CD8-positive, alpha-beta memory T cell (primary cell): Measurements from ENCODE around the gene KCNT2. TPM values are rescaled to one million over a fixed set of nuclear protein-coding genes. Genes with fewer than 3 reads are reported as not detected.

Experiments used
- CTCF ChIA-PET: fragments of 350-600 bp; sonication (Branson Sonifier 250); formaldehyde crosslinking; loops from one replicate; lab custom pipeline; 2021; ENCODE audit warnings: antibody characterized with exemption; lab: Charles Lee
- POLR2A ChIA-PET: fragments of 350-600 bp; sonication (Branson Sonifier 250); formaldehyde crosslinking; loops from one replicate; lab custom pipeline; 2021; ENCODE audit warnings: antibody characterized with exemption; lab: Charles Lee
- DNase-seq, 5 donors: peaks; one replicate each; pipeline versions ENCODE4 v3.0.0 to v3.0.0-alpha.2; 2020 to 2022; ENCODE audit warnings: mixed read lengths in 1 of 5
- H3K27ac ChIP-seq: one replicate; pipeline ENCODE4 v1.7.0; 2013; ENCODE audit warnings: low read depth, mild to moderate bottlenecking, low read length, moderate library complexity
- H3K27me3 ChIP-seq: 2 replicates; pipeline ENCODE4 v1.7.0; 2013; ENCODE audit warnings: low read length, mild to moderate bottlenecking; ENCODE audit not compliant: insufficient read depth, poor library complexity, severe bottlenecking
- H3K36me3 ChIP-seq: 2 replicates; pipeline ENCODE4 v1.7.0; 2013; ENCODE audit warnings: mild to moderate bottlenecking, low read length, moderate library complexity; ENCODE audit not compliant: insufficient read depth
- H3K4me1 ChIP-seq: 2 replicates; pipeline ENCODE4 v1.7.0; 2013; ENCODE audit warnings: mild to moderate bottlenecking, low read length, moderate library complexity; ENCODE audit not compliant: insufficient read depth
- H3K4me3 ChIP-seq: 2 replicates; pipeline ENCODE4 v1.7.0; 2013; ENCODE audit warnings: mild to moderate bottlenecking, low read length
- H3K9me3 ChIP-seq: 2 replicates; pipeline ENCODE4 v1.7.0; 2013; ENCODE audit warnings: mild to moderate bottlenecking, low read length
- H3K27ac Mint-ChIP-seq, 8 donors: one replicate each; pipeline ENCODE4 v1.8.0; 2020 to 2021; ENCODE audit warnings: mixed read lengths in 8 of 8, mild to moderate bottlenecking in 6 of 8, inconsistent platforms in 3 of 8, moderate library complexity in 3 of 8
- H3K27me3 Mint-ChIP-seq, 2 donors: one replicate each; pipeline ENCODE4 v1.8.0; 2020 to 2021; ENCODE audit warnings: mixed read lengths in 2 of 2, mild to moderate bottlenecking in 1 of 2, moderate library complexity in 1 of 2
- H3K36me3 Mint-ChIP-seq, 3 donors: one replicate each; pipeline ENCODE4 v1.8.0; 2020 to 2021; ENCODE audit warnings: mixed read lengths in 3 of 3, inconsistent platforms in 1 of 3, mild to moderate bottlenecking in 1 of 3
- H3K4me1 Mint-ChIP-seq, 3 donors: one replicate each; pipeline ENCODE4 v1.8.0; 2020 to 2021; ENCODE audit warnings: mixed read lengths in 3 of 3, inconsistent platforms in 1 of 3, mild to moderate bottlenecking in 1 of 3
- H3K4me3 Mint-ChIP-seq, 7 donors: one replicate each; pipeline ENCODE4 v1.8.0; 2020 to 2021; ENCODE audit warnings: mixed read lengths in 7 of 7, mild to moderate bottlenecking in 6 of 7, moderate library complexity in 4 of 7, inconsistent platforms in 2 of 7
- H3K9me3 Mint-ChIP-seq, 5 donors: one replicate each; pipeline ENCODE4 v1.8.0; 2020 to 2022; ENCODE audit warnings: mixed read lengths in 5 of 5, mild to moderate bottlenecking in 3 of 5, moderate library complexity in 2 of 5, inconsistent platforms in 1 of 5
- polyA plus RNA-seq: library from polyadenylated mRNA; unstranded; fragments of 300-500 nt; fragmentation: Illumina TruSeq; gene quantifications from one replicate; pipeline ENCODE4 v1.2.3, GENCODE V29; 2021
- total RNA-seq, 2 experiments: library from RNA; stranded (reverse); gene quantifications; one replicate each; pipeline ENCODE4 v1.2.3, GENCODE V29; 2021

KCNT2 gene
- total and polyA plus RNA-seq, 3 experiments from 2014 or later, result not detected

GRCh38 chr1:196546272-196547111, 61.7 kb downstream of the KCNT2 start:
- H3K4me3 Mint-ChIP-seq, result no peak overlapping the region
- POLR2A ChIA-PET, result no interaction called here
- H3K27me3 ChIP-seq, result no peaks in the 10 kb centered on the region
- H3K9me3 Mint-ChIP-seq, result peaks cover 0 to 10% (median 2%) of the 10 kb centered on the region in 5 donors
- no peaks in the 10 kb centered on the region for H3K4me1 ChIP-seq
- H3K9me3 ChIP-seq, result no peaks in the 10 kb centered on the region
- no peak overlapping the region for H3K4me3 ChIP-seq
- no peaks in the 10 kb centered on the region for H3K4me1 Mint-ChIP-seq
- no peaks in the 10 kb centered on the region for H3K36me3 Mint-ChIP-seq
- CTCF ChIA-PET, result no interaction called here
- no peak overlapping the region for H3K27ac Mint-ChIP-seq
- H3K36me3 ChIP-seq, result no peaks in the 10 kb centered on the region
- H3K27ac ChIP-seq, result no peak overlapping the region
- no peaks in the 10 kb centered on the region for H3K27me3 Mint-ChIP-seq
- no peak for DNase-seq

GRCh38 chr1:196545222-196545621, 63.0 kb downstream of the KCNT2 start:
- no peak for DNase-seq
- Mint-ChIP-seq H3K27me3 (no peaks in the 10 kb centered on the region), H3K27ac (no peak overlapping the region), H3K9me3 (peaks cover 0 to 10% (median 0%) of the 10 kb centered on the region in 5 donors), H3K4me3 (no peak overlapping the region), H3K4me1 (no peaks in the 10 kb centered on the region), H3K36me3 (no peaks in the 10 kb centered on the region)
- CTCF ChIA-PET, result no interaction called here
- no peak overlapping the region for H3K27ac ChIP-seq
- POLR2A ChIA-PET, result no interaction called here
- H3K4me3 ChIP-seq, result no peak overlapping the region
- H3K4me1 ChIP-seq, result no peaks in the 10 kb centered on the region
- no peaks in the 10 kb centered on the region for H3K9me3 ChIP-seq
- no peaks in the 10 kb centered on the region for H3K27me3 ChIP-seq
- no peaks in the 10 kb centered on the region for H3K36me3 ChIP-seq

DNA sequence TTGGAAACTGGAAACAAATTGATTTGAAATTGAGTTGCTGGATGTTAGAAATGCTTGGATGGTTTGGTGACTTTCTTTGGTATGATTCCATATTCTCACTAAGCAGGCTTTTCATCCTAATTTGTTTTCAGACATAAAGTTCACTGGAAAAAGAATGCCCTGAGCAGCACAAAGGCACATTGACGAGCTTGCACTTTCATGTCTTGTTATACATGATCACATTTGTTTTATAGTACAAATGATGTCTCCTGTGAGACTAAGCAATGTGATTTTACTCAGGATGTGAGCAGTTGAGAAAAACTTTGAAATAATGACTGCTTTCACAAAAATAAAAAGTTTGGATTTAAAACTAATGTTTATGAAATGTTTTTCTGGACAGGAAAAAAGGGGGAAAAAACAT, 63.6 kb downstream of the KCNT2 start:
- Histone ChIP-seq H3K4me3 (no peak overlapping the region), H3K36me3 (no peaks in the 10 kb centered on the region), H3K4me1 (no peaks in the 10 kb centered on the region), H3K9me3 (no peaks in the 10 kb centered on the region), H3K27ac (no peak overlapping the region), H3K27me3 (no peaks in the 10 kb centered on the region)
- H3K4me3 Mint-ChIP-seq, result no peak overlapping the region
- no peaks in the 10 kb centered on the region for H3K27me3 Mint-ChIP-seq
- H3K4me1 Mint-ChIP-seq, result no peaks in the 10 kb centered on the region
- POLR2A ChIA-PET, result no interaction called here
- no peak for DNase-seq
- peaks cover 0 to 10% (median 0%) of the 10 kb centered on the region in 5 donors for H3K9me3 Mint-ChIP-seq
- no peak overlapping the region for H3K27ac Mint-ChIP-seq
- CTCF ChIA-PET, result no interaction called here
- H3K36me3 Mint-ChIP-seq, result no peaks in the 10 kb centered on the region

- Mint-ChIP-seq H3K36me3 (no peaks in the 10 kb centered on the region), H3K4me1 (no peaks in the 10 kb centered on the region), H3K27ac (no peak overlapping the region), H3K9me3 (peaks cover 0 to 10% (median 0%) of the 10 kb centered on the region in 5 donors), H3K27me3 (no peaks in the 10 kb centered on the region), H3K4me3 (no peak overlapping the region)
- no peak overlapping the region for H3K4me3 ChIP-seq
- H3K4me1 ChIP-seq, result no peaks in the 10 kb centered on the region
- H3K27ac ChIP-seq, result no peak overlapping the region
- no peaks in the 10 kb centered on the region for H3K9me3 ChIP-seq
- no peaks in the 10 kb centered on the region for H3K36me3 ChIP-seq
- POLR2A ChIA-PET, result no interaction called here
- no peak for DNase-seq
- H3K27me3 ChIP-seq, result no peaks in the 10 kb centered on the region
- CTCF ChIA-PET, result no interaction called here
Measured at GRCh38 chr1:196543833-196544232, 64.4 kb downstream of the KCNT2 start.

- no peaks in the 10 kb centered on the region for H3K9me3 ChIP-seq
Measured at GRCh38 chr1:196538473-196538872, 69.8 kb downstream of the KCNT2 start.

DNA sequence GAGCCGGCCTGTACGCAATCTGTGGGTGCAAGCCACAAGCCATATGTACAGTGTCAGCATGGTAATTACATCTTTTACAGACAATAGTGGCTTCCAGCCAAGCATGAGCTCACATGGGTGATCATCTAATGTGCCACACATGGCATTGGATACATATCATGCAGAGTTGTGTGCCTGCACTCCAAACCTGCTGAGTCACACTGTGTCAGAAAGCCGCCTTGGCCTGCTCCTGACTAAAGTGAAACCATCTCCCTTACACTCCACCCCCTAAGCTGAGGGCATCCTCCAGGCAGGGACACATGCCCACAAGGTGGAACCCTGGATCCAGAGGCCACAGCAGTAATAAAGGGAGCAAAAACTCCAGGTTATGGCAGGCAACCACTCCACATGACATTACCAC, 72.5 kb downstream of the KCNT2 start:
- H3K9me3 Mint-ChIP-seq, result peaks cover 0 to 16% (median 5%) of the 10 kb centered on the region in 5 donors
- Histone ChIP-seq H3K27me3 (no peaks in the 10 kb centered on the region), H3K36me3 (no peaks in the 10 kb centered on the region), H3K4me3 (no peak overlapping the region), H3K9me3 (no peaks in the 10 kb centered on the region), H3K4me1 (no peaks in the 10 kb centered on the region), H3K27ac (no peak overlapping the region)
- no peak overlapping the region for H3K4me3 Mint-ChIP-seq
- H3K27ac Mint-ChIP-seq, result no peak overlapping the region
- POLR2A ChIA-PET, result no interaction called here
- DNase-seq, result no peak
- H3K27me3 Mint-ChIP-seq, result no peaks in the 10 kb centered on the region
- H3K4me1 Mint-ChIP-seq, result no peaks in the 10 kb centered on the region
- CTCF ChIA-PET, result no interaction called here
- H3K36me3 Mint-ChIP-seq, result no peaks in the 10 kb centered on the region

More at GRCh38 chr1:196538473-196538872, 69.8 kb downstream of the KCNT2 start:
- POLR2A ChIA-PET, result no interaction called here
- Histone ChIP-seq H3K4me3 (no peak overlapping the region), H3K36me3 (no peaks in the 10 kb centered on the region), H3K27me3 (no peaks in the 10 kb centered on the region), H3K27ac (no peak overlapping the region), H3K4me1 (no peaks in the 10 kb centered on the region)
- Mint-ChIP-seq H3K27me3 (no peaks in the 10 kb centered on the region), H3K4me1 (no peaks in the 10 kb centered on the region), H3K36me3 (no peaks in the 10 kb centered on the region), H3K9me3 (peaks cover 0 to 21% (median 5%) of the 10 kb centered on the region in 5 donors), H3K4me3 (no peak overlapping the region), H3K27ac (no peak overlapping the region)
- CTCF ChIA-PET, result no interaction called here
- no peak for DNase-seq

DNA sequence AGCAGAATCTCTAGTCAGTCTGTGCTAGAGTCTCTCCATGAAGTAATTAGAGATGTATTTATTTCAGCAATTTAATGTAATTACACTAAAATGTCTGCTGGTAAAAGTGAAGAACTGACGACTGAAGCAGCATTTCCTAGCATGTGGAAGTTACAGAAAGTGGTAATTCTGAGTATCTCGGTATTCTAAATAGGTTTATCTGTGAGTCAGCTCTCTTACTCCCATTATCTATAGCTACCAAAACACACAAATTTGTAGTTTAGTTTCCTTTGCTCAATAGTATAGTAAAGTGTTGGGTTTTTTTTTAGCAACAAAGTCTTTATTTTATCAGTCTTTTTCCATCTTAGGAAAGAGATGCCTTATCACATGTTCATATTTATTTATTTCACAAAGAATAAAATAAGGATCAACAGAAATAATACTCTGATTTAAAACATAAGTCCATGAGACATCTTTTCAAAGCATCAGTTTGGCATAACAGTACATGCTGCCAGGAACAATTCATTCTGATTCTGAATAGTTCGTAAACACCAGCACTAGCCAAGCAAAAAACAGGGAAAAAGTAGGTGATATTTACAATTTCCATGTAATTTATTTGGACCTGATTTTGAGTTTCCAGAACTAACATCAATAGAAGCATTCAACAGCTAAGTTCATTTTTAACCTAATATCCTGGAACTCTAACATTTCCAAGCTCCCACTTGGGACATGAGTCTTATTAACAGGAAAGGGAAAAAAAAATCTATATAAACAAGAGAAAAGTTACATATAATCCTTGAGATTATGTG, 76.3 kb downstream of the KCNT2 start:
- Mint-ChIP-seq H3K36me3 (no peaks in the 10 kb centered on the region), H3K4me3 (no peak overlapping the region), H3K27me3 (no peaks in the 10 kb centered on the region), H3K4me1 (no peaks in the 10 kb centered on the region), H3K9me3 (peaks cover 2 to 8% (median 3%) of the 10 kb centered on the region in 5 donors), H3K27ac (no peak overlapping the region)
- Histone ChIP-seq H3K4me3 (no peak overlapping the region), H3K27ac (peak overlapping the region; percentile 38), H3K36me3 (no peaks in the 10 kb centered on the region), H3K9me3 (no peaks in the 10 kb centered on the region), H3K27me3 (no peaks in the 10 kb centered on the region), H3K4me1 (no peaks in the 10 kb centered on the region)
- no peak for DNase-seq
- ChIA-PET CTCF (no interaction called here), POLR2A (no interaction called here)

DNA sequence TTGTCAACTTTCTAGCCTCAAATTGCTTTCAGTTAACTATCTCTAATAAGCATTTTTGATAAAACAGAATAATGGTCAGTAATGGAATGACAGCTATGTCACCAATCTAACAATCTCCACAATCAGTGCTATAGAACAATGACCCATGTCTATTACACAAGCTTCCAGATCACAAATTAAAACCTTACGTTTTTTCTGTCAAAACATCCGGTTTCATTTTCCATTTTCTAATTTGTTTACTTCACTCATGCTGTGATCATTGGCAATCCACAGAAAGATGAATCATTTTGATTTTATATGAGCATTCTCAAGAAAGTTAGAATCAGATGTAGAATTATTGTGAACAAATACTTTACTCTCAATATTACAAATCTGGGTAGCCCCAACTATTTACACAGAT, 80.3 kb downstream of the KCNT2 start:
- Histone ChIP-seq H3K27ac (no peak overlapping the region), H3K4me1 (no peaks in the 10 kb centered on the region), H3K4me3 (no peak overlapping the region), H3K27me3 (no peaks in the 10 kb centered on the region), H3K9me3 (no peaks in the 10 kb centered on the region), H3K36me3 (no peaks in the 10 kb centered on the region)
- ChIA-PET CTCF (no interaction called here), POLR2A (no interaction called here)
- Mint-ChIP-seq H3K27ac (no peak overlapping the region), H3K9me3 (peaks cover 2 to 7% (median 3%) of the 10 kb centered on the region in 5 donors), H3K36me3 (no peaks in the 10 kb centered on the region), H3K4me1 (no peaks in the 10 kb centered on the region), H3K27me3 (no peaks in the 10 kb centered on the region), H3K4me3 (no peak overlapping the region)
- no peak for DNase-seq
